C4-2B (cell line): Measurements from ENCODE around the gene GOLPH3.
A peak's percentile ranks its signal among the peaks of the same experiment; 100 is the strongest.

Source experiments
- H3K27ac ChIP-seq: fragments of 450-650 bp; 2 replicates; pipeline ENCODE4 v1.5.1; 2017
- ZFX ChIP-seq: fragments of 450-650 bp; IDR thresholded peaks from 2 replicates; pipeline ENCODE4 v1.6.1; 2017
- TF ChIP-seq, protein P1 (sequence below): fragments of 450-650 bp; conservative IDR thresholded peaks from 2 replicates; pipeline ENCODE4 v1.5.1; 2017; ENCODE audit warnings: mild to moderate bottlenecking

GOLPH3 gene

DNA sequence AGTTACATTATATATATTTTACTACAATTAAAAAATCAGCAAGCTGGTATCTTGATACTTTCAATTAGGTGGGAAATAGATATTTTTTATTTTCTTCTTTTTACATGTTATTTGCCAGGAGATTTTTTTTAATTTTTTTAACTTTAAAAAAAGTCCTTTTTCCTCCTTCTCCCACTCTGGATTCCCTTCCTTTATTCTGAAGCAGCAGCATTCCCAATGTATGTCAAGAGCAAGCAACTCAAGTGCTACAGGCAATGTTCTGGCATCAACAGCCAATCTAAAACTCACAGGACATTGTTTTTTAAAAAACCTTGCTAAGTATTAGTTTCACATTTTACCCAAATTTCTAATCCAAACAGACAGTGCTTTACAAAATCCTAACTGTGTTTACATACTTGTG is 41.4 kb downstream of the GOLPH3 start:
- no peak for TF ChIP-seq ZFX
- TF ChIP-seq, protein P1, sequence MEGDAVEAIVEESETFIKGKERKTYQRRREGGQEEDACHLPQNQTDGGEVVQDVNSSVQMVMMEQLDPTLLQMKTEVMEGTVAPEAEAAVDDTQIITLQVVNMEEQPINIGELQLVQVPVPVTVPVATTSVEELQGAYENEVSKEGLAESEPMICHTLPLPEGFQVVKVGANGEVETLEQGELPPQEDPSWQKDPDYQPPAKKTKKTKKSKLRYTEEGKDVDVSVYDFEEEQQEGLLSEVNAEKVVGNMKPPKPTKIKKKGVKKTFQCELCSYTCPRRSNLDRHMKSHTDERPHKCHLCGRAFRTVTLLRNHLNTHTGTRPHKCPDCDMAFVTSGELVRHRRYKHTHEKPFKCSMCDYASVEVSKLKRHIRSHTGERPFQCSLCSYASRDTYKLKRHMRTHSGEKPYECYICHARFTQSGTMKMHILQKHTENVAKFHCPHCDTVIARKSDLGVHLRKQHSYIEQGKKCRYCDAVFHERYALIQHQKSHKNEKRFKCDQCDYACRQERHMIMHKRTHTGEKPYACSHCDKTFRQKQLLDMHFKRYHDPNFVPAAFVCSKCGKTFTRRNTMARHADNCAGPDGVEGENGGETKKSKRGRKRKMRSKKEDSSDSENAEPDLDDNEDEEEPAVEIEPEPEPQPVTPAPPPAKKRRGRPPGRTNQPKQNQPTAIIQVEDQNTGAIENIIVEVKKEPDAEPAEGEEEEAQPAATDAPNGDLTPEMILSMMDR = no peak
- no peak overlapping the region for H3K27ac ChIP-seq

DNA sequence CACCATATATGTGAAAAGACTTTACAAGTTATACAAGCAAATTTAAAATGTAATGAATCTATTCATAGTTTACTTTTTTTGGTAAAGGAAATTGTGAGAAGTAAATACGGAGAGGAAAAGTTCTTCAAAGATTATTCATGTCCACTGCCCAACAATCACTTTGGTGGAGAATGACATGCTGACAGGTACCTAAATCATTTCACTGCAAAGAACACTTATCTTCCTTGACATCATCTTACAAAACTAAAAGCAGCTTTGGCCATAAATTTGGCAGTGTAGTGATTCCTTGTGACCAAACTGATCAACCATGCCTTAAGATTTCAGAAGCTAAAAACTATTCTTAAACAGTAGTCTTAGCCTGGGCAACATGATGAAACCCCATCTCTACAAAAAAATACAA is 42.5 kb downstream of the GOLPH3 start:
- no peak for TF ChIP-seq ZFX
- TF ChIP-seq, protein P1 = no peak
- no peak overlapping the region for H3K27ac ChIP-seq

DNA sequence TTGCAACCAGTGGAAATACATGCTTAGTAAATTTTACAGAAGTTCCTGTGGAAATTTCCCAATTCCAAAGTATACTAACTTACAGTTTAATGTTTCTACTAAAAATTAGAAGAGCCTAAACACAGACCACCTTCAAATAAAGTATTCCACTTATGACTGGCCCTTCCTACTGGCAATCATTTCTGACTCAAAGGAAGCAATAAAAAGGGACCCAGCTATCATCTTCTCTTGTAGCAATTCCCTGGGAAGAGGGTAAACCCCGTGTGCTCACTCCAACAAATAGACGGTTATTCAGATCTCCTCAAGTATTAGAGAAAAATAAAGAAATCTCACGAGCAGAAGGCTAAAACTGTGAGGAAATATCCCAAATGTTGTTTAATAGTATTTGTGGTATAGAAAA is 43.3 kb downstream of the GOLPH3 start:
- no peak for TF ChIP-seq ZFX
- TF ChIP-seq, protein P1 = no peak
- H3K27ac ChIP-seq = no peak overlapping the region

DNA sequence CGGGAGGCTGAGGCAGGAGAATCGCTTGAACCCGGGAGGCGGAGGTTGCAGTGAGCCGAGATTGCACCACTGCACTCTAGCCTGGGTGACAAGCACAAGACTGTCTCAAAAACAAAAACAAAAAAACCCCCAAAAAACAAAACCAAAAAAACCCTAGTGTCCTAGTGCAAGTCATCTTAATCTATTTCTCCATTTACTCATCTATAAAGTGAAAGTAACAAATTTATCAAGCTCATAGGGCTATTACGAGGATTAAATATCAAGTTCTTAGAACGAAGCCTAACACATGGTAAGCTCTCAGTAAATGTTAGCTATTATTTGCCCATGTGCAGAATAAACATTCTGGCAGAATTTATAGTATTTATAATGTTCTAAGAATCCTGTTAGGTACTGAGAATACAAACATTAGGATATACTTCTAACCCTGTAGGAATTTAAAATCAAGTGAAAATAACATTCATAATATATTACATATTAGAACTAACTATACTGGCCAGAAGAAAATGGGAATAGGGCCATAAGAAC is 45.0 kb downstream of the GOLPH3 start:
- peak overlapping the region; percentile 71 for H3K27ac ChIP-seq
- TF ChIP-seq ZFX = no peak
- TF ChIP-seq, protein P1 = no peak

DNA sequence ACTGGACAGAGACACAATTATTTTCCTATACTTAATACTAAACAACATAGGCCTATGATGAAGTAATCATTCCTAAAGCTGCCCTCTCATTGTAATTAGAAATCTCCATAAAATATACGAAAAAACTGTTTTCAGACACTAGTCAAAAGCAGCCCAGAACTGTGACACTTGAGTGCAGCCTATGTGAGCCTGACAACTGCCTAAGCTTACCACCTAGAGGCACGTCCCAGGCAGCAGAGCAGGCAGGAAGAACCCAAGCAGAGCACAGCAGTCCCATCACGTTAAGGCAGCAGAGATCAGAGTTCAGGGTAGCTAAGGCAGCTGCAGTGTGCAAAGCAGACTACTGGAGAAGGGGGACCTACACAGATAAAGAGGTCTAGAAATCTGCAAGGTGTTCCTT is 46.4 kb downstream of the GOLPH3 start:
- peak overlapping the region; percentile 71; the same call in 1 of the 2 replicates for H3K27ac ChIP-seq
- TF ChIP-seq, protein P1 = no peak
- TF ChIP-seq ZFX = no peak

DNA sequence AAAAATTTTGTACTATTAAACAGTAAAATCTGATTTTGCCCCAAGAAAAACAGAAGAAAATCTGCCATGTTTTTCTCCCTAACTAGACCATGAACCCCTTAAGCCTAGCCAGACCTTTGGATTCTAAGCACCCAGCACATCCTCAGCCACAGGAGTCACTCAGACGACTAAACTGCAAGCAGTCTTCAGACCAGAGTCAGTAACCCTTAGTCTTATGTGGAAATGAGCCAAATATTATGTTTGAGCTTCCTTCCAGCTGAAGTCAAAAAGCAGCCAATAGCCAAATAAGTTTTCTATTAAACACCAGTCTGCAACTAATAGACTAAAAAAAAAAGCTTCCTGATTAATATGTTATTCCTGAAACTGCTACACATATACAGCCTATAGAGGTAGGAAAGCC is 47.4 kb downstream of the GOLPH3 start:
- no peak overlapping the region for H3K27ac ChIP-seq
- TF ChIP-seq, protein P1 = no peak
- no peak for TF ChIP-seq ZFX

DNA sequence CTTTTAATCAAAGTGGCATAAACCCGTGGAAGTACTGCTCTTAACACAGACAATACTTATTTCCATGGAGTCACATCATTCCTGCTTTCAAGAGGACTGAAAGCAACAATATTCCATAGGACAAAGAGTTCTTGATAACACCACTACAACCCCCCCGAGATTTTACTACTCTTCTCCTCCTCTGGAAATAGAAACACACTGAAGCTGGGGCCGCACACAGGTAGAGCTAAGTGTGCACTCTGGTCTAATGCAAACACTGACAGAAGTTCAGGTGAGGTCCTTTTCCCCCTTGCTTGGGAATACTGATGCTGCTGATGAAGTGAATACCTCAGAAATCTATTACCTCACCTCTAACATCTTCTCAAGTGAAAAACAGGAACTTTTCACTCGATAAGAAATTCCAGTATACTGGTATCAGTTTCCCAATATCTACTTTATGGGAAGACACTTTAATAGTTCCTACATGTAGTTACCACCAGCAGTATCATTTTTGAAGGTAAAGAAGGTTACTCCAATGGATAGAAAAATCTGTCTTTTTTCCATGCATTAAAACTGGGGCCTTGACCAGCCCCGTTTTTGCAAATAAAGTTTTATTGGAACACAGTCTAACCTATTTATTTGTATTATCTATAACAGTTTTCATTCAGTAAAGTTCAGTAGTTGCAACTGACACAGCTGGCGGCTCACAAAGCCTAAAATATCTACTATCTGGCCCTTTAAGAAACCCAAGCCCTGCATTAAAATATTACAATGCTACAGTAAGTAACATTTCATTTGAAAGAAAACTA is 50.0 kb downstream of the GOLPH3 start:
- no peak overlapping the region for H3K27ac ChIP-seq
- TF ChIP-seq, protein P1 = no peak
